HL-60 (cell line): ENCODE data around the gene TMSB15B.
"Not testable (repeated sequence)": the region's sequence is repeated elsewhere in the genome, so short reads cannot be mapped to it uniquely, and the experiment has no call there.

Experiments
- CTCF ChIP-seq: IDR thresholded peaks from one replicate; pipeline ENCODE4 v1.5.1; 2011; ENCODE audit warnings: low read length, control low read depth, inconsistent platforms; ENCODE audit not compliant: insufficient read depth
- GABPA ChIP-seq: IDR thresholded peaks from 2 replicates; pipeline ENCODE4 v1.6.1; 2012; ENCODE audit warnings: low read depth
- POLR2AphosphoS5 ChIP-seq: IDR thresholded peaks from 2 replicates; pipeline ENCODE4 v1.6.1; 2012; ENCODE audit warnings: low read depth
- REST ChIP-seq: IDR thresholded peaks from 2 replicates; pipeline ENCODE4 v1.6.1; 2012; ENCODE audit warnings: low read depth; ENCODE audit not compliant: insufficient replicate concordance
- SPI1 ChIP-seq: IDR thresholded peaks from 2 replicates; pipeline ENCODE4 v1.6.1; 2012; ENCODE audit warnings: low read depth, mild to moderate bottlenecking, borderline replicate concordance

GRCh38 chrX:103962411-103963278 lies at the start of gene TMSB15B:
- TF ChIP-seq CTCF, POLR2AphosphoS5, SPI1, REST, GABPA: not testable (repeated sequence)
